ENCODE data around the gene FOXO6. TPM values are rescaled to one million over a fixed set of nuclear protein-coding genes. Genes with fewer than 3 reads are reported as not detected.

The FOXO6 gene
- total and polyA plus RNA-seq, 9 of the 15 experiments (the other 6 are each of a cell fraction or from before 2014, with no cell fraction given), result 0.04 to 0.31 (median 0.12) TPM; not detected in 5

DNA sequence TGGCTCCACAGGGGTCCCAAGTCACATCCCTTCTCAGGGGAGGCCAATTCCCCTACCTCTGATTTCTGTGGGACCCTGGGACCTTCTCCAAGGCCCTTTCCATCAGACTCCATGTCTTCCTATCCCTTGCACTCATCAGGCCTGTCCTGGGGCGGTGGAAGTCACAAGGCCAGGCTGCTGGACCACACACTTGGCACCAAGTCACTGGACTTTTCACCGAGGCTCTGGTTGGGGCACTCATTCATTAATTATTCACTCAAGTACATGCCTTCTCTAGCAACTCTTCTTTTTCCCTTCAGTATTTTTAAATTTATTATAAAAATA lies 11.2 kb upstream of the FOXO6 start:
- no peak for ATAC-seq
- BruUV-seq (replicated peaks), result no TSS peak
- CTCF ChIA-PET (ENCODE audit: low intra/inter-chr PET ratio), result no interaction called here
- TF ChIP-seq, protein P1, sequence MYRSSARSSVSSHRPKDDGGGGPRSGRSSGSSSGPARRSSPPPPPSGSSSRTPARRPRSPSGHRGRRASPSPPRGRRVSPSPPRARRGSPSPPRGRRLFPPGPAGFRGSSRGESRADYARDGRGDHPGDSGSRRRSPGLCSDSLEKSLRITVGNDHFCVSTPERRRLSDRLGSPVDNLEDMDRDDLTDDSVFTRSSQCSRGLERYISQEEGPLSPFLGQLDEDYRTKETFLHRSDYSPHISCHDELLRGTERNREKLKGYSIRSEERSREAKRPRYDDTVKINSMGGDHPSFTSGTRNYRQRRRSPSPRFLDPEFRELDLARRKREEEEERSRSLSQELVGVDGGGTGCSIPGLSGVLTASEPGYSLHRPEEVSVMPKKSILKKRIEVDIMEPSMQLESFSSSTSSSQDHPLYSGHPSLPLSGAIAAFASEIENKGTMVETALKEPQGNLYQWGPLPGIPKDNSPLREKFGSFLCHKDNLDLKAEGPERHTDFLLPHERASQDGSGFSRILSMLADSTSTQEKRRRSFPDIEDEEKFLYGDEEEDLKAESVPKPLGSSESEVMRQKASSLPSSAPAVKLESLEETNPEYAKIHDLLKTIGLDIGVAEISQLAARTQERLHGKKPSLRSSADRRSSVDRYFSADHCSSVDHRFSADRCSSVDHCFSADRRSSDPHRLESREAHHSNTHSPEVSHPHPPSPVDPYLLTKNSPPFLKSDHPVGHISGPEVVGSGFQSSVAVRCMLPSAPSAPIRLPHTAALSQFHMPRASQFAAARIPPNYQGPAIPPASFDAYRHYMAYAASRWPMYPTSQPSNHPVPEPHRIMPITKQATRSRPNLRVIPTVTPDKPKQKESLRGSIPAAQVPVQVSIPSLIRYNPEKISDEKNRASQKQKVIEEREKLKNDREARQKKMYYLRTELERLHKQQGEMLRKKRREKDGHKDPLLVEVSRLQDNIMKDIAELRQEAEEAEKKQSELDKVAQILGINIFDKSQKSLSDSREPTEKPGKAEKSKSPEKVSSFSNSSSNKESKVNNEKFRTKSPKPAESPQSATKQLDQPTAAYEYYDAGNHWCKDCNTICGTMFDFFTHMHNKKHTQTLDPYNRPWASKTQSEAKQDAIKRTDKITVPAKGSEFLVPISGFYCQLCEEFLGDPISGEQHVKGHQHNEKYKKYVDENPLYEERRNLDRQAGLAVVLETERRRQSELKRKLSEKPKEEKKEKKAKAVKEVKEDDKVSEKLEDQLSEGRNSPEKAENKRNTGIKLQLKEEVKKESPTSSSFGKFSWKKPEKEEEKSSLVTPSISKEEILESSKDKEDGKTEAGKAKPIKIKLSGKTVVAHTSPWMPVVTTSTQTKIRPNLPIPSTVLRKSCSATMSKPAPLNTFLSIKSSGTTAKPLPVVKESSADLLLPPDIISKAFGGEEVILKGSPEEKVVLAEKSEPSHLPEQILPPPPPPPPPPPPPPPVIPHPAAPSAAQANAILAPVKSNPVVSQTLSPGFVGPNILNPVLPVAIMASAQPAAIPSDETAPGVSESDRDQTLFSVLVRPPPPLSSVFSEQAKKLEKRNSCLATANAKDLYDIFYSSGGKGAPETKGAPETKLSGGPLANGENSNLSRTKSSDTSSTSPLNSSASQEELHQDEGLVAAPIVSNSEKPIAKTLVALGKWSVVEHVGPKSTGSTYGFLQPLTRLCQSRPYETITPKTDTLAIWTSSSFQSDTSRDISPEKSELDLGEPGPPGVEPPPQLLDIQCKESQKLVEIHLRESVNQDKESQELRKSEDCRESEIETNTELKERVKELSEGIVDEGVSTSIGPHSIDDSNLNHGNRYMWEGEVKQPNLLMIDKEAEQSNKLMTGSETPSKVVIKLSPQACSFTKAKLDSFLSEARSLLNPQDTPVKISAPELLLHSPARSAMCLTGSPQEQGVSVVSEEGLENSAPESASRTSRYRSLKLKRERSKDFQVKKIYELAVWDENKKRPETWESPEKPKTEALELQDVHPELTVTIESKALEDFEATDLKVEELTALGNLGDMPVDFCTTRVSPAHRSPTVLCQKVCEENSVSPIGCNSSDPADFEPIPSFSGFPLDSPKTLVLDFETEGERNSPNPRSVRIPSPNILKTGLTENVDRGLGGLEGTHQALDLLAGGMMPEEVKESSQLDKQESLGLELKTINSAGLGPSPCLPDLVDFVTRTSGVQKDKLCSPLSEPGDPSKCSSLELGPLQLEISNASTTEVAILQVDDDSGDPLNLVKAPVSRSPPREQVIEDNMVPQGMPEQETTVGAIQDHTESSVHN (IDR thresholded peaks at IDR 0.05; ENCODE audit: borderline replicate concordance in 1 of 2, low read depth in 1 of 2), result no peak
- TF ChIP-seq ATF1 (CRISPR knock-in tag; IDR thresholded peaks at IDR 0.05) (no peak), ATF1 (tag; IDR thresholded peaks at IDR 0.05) (no peak), POLR2H (tag; IDR thresholded peaks at IDR 0.05; ENCODE audit: low read depth) (no peak), ZFP1 (CRISPR knock-in tag; IDR thresholded peaks at IDR 0.05) (no peak), ZNF184 (CRISPR knock-in tag; IDR thresholded peaks at IDR 0.05) (no peak), DIDO1 (tag; IDR thresholded peaks at IDR 0.05; ENCODE audit: low read depth) (no peak), CBFB (CRISPR knock-in tag; IDR thresholded peaks at IDR 0.05) (no peak), ELF2 (CRISPR knock-in tag; IDR thresholded peaks at IDR 0.05) (no peak), ETS2 (tag; IDR thresholded peaks at IDR 0.05; ENCODE audit: borderline replicate concordance, poor library complexity, severe bottlenecking) (no peak), ZNF699 (CRISPR knock-in tag; IDR thresholded peaks at IDR 0.05; ENCODE audit: insufficient replicate concordance) (no peak), SRSF3 (IDR thresholded peaks at IDR 0.05; ENCODE audit: insufficient read depth, low read length) (no peak), SREBF2 (CRISPR knock-in tag; IDR thresholded peaks at IDR 0.05) (no peak)
- TF ChIP-seq, protein P2, sequence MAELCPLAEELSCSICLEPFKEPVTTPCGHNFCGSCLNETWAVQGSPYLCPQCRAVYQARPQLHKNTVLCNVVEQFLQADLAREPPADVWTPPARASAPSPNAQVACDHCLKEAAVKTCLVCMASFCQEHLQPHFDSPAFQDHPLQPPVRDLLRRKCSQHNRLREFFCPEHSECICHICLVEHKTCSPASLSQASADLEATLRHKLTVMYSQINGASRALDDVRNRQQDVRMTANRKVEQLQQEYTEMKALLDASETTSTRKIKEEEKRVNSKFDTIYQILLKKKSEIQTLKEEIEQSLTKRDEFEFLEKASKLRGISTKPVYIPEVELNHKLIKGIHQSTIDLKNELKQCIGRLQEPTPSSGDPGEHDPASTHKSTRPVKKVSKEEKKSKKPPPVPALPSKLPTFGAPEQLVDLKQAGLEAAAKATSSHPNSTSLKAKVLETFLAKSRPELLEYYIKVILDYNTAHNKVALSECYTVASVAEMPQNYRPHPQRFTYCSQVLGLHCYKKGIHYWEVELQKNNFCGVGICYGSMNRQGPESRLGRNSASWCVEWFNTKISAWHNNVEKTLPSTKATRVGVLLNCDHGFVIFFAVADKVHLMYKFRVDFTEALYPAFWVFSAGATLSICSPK (IDR thresholded peaks at IDR 0.05; ENCODE audit: borderline replicate concordance), result no peak

More for the DNA sequence above, 11.2 kb upstream of the FOXO6 start:
- H3K27me3 ChIP-seq (ENCODE audit: control insufficient read depth in 2 of 2, insufficient read depth in 2 of 2, low read length in 2 of 2), result peaks cover 0 to 8% of the 10 kb centered on the region in 2 experiments; a peak in 2 of 5 replicates
- in situ Hi-C loops (cut with MboI), result no loop called here
- no peak overlapping the region for H2AFZ ChIP-seq (ENCODE audit: low read depth, low read length)
- H3K4me1 ChIP-seq (replicated peaks in 1 of 2; ENCODE audit: control insufficient read depth in 2 of 2, insufficient read depth in 2 of 2, low read length in 2 of 2), result peaks cover 0 to 3% of the 10 kb centered on the region in 2 experiments; a peak in 2 of 5 replicates
- no peaks in the 10 kb centered on the region for H3K79me2 ChIP-seq (ENCODE audit: control insufficient read depth, insufficient read depth, low read length)
- H3K4me3 ChIP-seq, result no peak overlapping the region
- intact Hi-C loops (cut with micrococcal nuclease), result no loop called here
- H3K36me3 ChIP-seq (ENCODE audit: control insufficient read depth, insufficient read depth, low read length), result no peaks in the 10 kb centered on the region
- no peak overlapping the region for H3K27ac ChIP-seq (ENCODE audit: extremely low read depth, low read depth, low read length)
- 6% methylated on average over 2 of the region's 2 CpGs for WGBS (ENCODE audit: insufficient coverage, low coverage, missing lambda C conversion rate)
- FAIRE-seq, result no peak
- DNase-seq (ENCODE audit: extremely low read depth in 1 of 4, low spot score in 3 of 4), result no peak
- no peaks in the 10 kb centered on the region for H4K20me1 ChIP-seq (replicated peaks; ENCODE audit: control insufficient read depth, insufficient read depth, low read length)
- no peak overlapping the region for H3K9ac ChIP-seq (ENCODE audit: insufficient read depth in 1 of 2, low read depth in 2 of 2, low read length in 2 of 2)
- H3K4me2 ChIP-seq (ENCODE audit: insufficient read depth, low read length), result no peak overlapping the region
- POLR2A ChIA-PET, result interaction anchor here (1.3 kb wide), 1 partner anchor 9 kb away, joined by 3 read pairs; no protein-coding TSS in a partner anchor
- H3K9me3 ChIP-seq (replicated peaks; ENCODE audit: control insufficient read depth, insufficient read depth, low read depth, low read length), result no peaks in the 10 kb centered on the region
- no peaks in the 10 kb centered on the region for H3K9me1 ChIP-seq (ENCODE audit: control insufficient read depth, insufficient read depth, low read length)

Data from K562 (cell line).